CD4-positive, alpha-beta T cell (primary cell): ENCODE measurements around the gene GTF2H4. TPM values are rescaled to one million over a fixed set of nuclear protein-coding genes. Genes with fewer than 3 reads are reported as not detected.

Experiments
- ATAC-seq: fragments of 200-7000 bp; cut with Tn5 transposase; one replicate; pipeline ENCODE4 v1.10.0; 2022; ENCODE audit warnings: mild to moderate bottlenecking; ENCODE audit not compliant: poor library complexity
- CTCF ChIA-PET: fragments of 350-600 bp; sonication (Branson Sonifier 250); formaldehyde crosslinking; loops from one replicate; lab custom pipeline; 2021; ENCODE audit warnings: antibody characterized with exemption, inconsistent platforms; lab: Charles Lee
- POLR2A ChIA-PET: fragments of 350-600 bp; sonication (Branson Sonifier 250); formaldehyde crosslinking; loops from one replicate; lab custom pipeline; 2021; ENCODE audit warnings: antibody characterized with exemption, inconsistent platforms; lab: Charles Lee
- DNase-seq, 14 experiments: peaks; one replicate each; pipeline ENCODE4 v3.0.0-alpha.2; 2013 to 2020; ENCODE audit warnings: mixed read lengths in 2 of 14
- H3K27ac ChIP-seq, 2 donors: one replicate each; pipeline versions ENCODE4 v1.5.1 to v1.7.0; 2013; ENCODE audit warnings: low read length in 2 of 2, low read depth in 1 of 2, mild to moderate bottlenecking in 1 of 2
- H3K27me3 ChIP-seq, 2 experiments: 1 replicate in 1 of 2; 2 replicates in 1 of 2; pipeline versions ENCODE4 v1.6.1 to v1.7.0; 2013; ENCODE audit warnings: low read length in 2 of 2, control low read depth in 1 of 2, mild to moderate bottlenecking in 1 of 2, moderate library complexity in 1 of 2; ENCODE audit not compliant: insufficient read depth in 2 of 2, control insufficient read depth in 1 of 2
- H3K36me3 ChIP-seq: one replicate; pipeline ENCODE4 v1.6.1; 2013; ENCODE audit warnings: low read length, control low read depth; ENCODE audit not compliant: insufficient read depth
- H3K4me1 ChIP-seq: one replicate; pipeline ENCODE4 v1.6.1; 2013; ENCODE audit warnings: low read length, control low read depth; ENCODE audit not compliant: insufficient read depth
- H3K4me3 ChIP-seq: one replicate; pipeline ENCODE4 v1.5.1; 2013; ENCODE audit warnings: mild to moderate bottlenecking, low read length, moderate library complexity
- H3K9me3 ChIP-seq, 2 experiments: 1 replicate in 1 of 2; 2 replicates in 1 of 2; pipeline versions ENCODE4 v1.6.1 to v1.7.0; 2013; ENCODE audit warnings: low read length in 2 of 2, mild to moderate bottlenecking in 2 of 2, control low read depth in 1 of 2, moderate library complexity in 1 of 2; ENCODE audit not compliant: control insufficient read depth in 1 of 2, insufficient read depth in 1 of 2
- H3K27ac Mint-ChIP-seq: one replicate; pipeline ENCODE4 v1.8.0; 2020; ENCODE audit warnings: mixed read lengths
- H3K27me3 Mint-ChIP-seq: one replicate; pipeline ENCODE4 v1.8.0; 2021; ENCODE audit warnings: mixed read lengths
- H3K36me3 Mint-ChIP-seq: one replicate; pipeline ENCODE4 v1.8.0; 2021; ENCODE audit warnings: low read depth, mixed read lengths
- H3K4me1 Mint-ChIP-seq: one replicate; pipeline ENCODE4 v1.8.0; 2021; ENCODE audit warnings: low read depth, mixed read lengths
- H3K4me3 Mint-ChIP-seq: one replicate; pipeline ENCODE4 v1.8.0; 2020; ENCODE audit warnings: mild to moderate bottlenecking, mixed read lengths
- H3K9me3 Mint-ChIP-seq: one replicate; pipeline ENCODE4 v1.8.0; 2020; ENCODE audit warnings: mixed read lengths
- CTCF ChIP-seq: fragments of 200-600 bp; IDR thresholded peaks from one replicate; pipeline ENCODE4 v1.8.0; 2022; ENCODE audit warnings: antibody characterized with exemption, mild to moderate bottlenecking
- intact Hi-C, 2 experiments: fragments of 100-400 bp; cut with DNase I in 1 of 2; cut with micrococcal nuclease in 1 of 2; formaldehyde crosslinking; loops; one replicate each; pipeline versions ENCODE4 v1.15.1 to v1.9.0; 2023 to 2025; cut with DNase I, micrococcal nuclease
- microRNA-seq: library from miRNA; unstranded; fragments of <30 nt; microRNA quantifications from one replicate; pipeline ENCODE4 v1.2.0, GENCODE V29; 2021; ENCODE audit warnings: borderline microRNAs expressed, borderline replicate concordance
- total RNA-seq, 174 experiments: library from RNA in 2 of 174; stranded (reverse) in 2 of 174; gene quantifications; one replicate each; pipeline ENCODE4 v1.2.3 and lab custom pipeline; 2021 to 2026

Gene GTF2H4
- total RNA-seq, 2 experiments from 2014 or later: 7.7 to 10.7 TPM

- peaks cover 32% of the 10 kb centered on the region for H3K27me3 Mint-ChIP-seq
- H3K27ac ChIP-seq: no peak overlapping the region
Observed at GRCh38 chr6:30960907-30961673, 53.1 kb downstream of the GTF2H4 start.

GRCh38 chr6:30962716-30963115, 54.7 kb downstream of the GTF2H4 start:
- no peak overlapping the region for H3K27ac Mint-ChIP-seq
- Histone ChIP-seq H3K4me3 (no peak overlapping the region), H3K4me1 (peaks cover 8% of the 10 kb centered on the region), H3K9me3 (no peaks in the 10 kb centered on the region), H3K27me3 (peaks cover 3 to 4% of the 10 kb centered on the region in 2 experiments), H3K36me3 (no peaks in the 10 kb centered on the region), H3K27ac (no peak overlapping the region)
- H3K4me3 Mint-ChIP-seq: no peak overlapping the region
- DNase-seq: no peak
- no peaks in the 10 kb centered on the region for H3K36me3 Mint-ChIP-seq
- POLR2A ChIA-PET: no interaction called here
- no peak for ATAC-seq
- intact Hi-C loops: no loop called here
- peaks cover 28% of the 10 kb centered on the region for H3K27me3 Mint-ChIP-seq
- H3K9me3 Mint-ChIP-seq: no peaks in the 10 kb centered on the region
- TF ChIP-seq CTCF: no peak
- CTCF ChIA-PET: no interaction called here
- H3K4me1 Mint-ChIP-seq: peaks cover 8% of the 10 kb centered on the region

More at GRCh38 chr6:30960907-30961673, 53.1 kb downstream of the GTF2H4 start:
- Mint-ChIP-seq H3K27ac (no peak overlapping the region), H3K4me3 (no peak overlapping the region), H3K9me3 (no peaks in the 10 kb centered on the region), H3K36me3 (no peaks in the 10 kb centered on the region), H3K4me1 (peaks cover 20% of the 10 kb centered on the region)
- no peaks in the 10 kb centered on the region for H3K9me3 ChIP-seq
- DNase-seq: no peak
- peaks cover 11% of the 10 kb centered on the region for H3K4me1 ChIP-seq
- POLR2A ChIA-PET: no interaction called here
- H3K27me3 ChIP-seq: peaks cover 3 to 4% of the 10 kb centered on the region in 2 experiments
- H3K36me3 ChIP-seq: no peaks in the 10 kb centered on the region
- no peak for TF ChIP-seq CTCF
- CTCF ChIA-PET: no interaction called here
- no peak for ATAC-seq
- intact Hi-C loops: no loop called here
- H3K4me3 ChIP-seq: no peak overlapping the region

GRCh38 chr6:30963641-30964040, 55.6 kb downstream of the GTF2H4 start:
- TF ChIP-seq CTCF: no peak
- H3K27me3 ChIP-seq: peaks cover 3 to 4% of the 10 kb centered on the region in 2 experiments
- H3K36me3 Mint-ChIP-seq: no peaks in the 10 kb centered on the region
- H3K27ac Mint-ChIP-seq: no peak overlapping the region
- H3K4me1 ChIP-seq: peaks cover 8% of the 10 kb centered on the region
- no peaks in the 10 kb centered on the region for H3K9me3 ChIP-seq
- H3K9me3 Mint-ChIP-seq: no peaks in the 10 kb centered on the region
- no peak for DNase-seq
- ATAC-seq: no peak
- peaks cover 25% of the 10 kb centered on the region for H3K27me3 Mint-ChIP-seq
- POLR2A ChIA-PET: no interaction called here
- no peaks in the 10 kb centered on the region for H3K36me3 ChIP-seq
- no peak overlapping the region for H3K4me3 Mint-ChIP-seq
- H3K4me1 Mint-ChIP-seq: peaks cover 8% of the 10 kb centered on the region
- no peak overlapping the region for H3K4me3 ChIP-seq
- intact Hi-C loops: no loop called here
- CTCF ChIA-PET: no interaction called here
- no peak overlapping the region for H3K27ac ChIP-seq

Small RNA genes lying within 50 kb of the gene (microRNA-seq; reads per million reads assigned to microRNA genes)
- not detected for gene MIR4640

Other genes with a start within 250 kb of the GTF2H4 start
- gene DHX16, start 235.2 kb upstream of the GTF2H4 start, total RNA-seq: 10 to 100 TPM; 15.9 to 16.1 TPM
- gene PPP1R18, start 221.6 kb upstream of the GTF2H4 start, total RNA-seq: 10 to 100 TPM; 30.9 to 31.6 TPM
- 1 to 10 TPM; 3.8 to 4.4 TPM for gene NRM, start 217.2 kb upstream of the GTF2H4 start, total RNA-seq
- 10 to 100 TPM; 50.5 to 56.8 TPM for gene MDC1, start 190.9 kb upstream of the GTF2H4 start, total RNA-seq
- gene TUBB, start 187.9 kb upstream of the GTF2H4 start, total RNA-seq: 10 to 100 TPM; 76.0 to 78.4 TPM
- gene FLOT1, start 165.5 kb upstream of the GTF2H4 start, total RNA-seq: 10 to 100 TPM; 31.6 TPM
- 1 to 10 TPM; 5.7 to 5.8 TPM for gene IER3, start 163.7 kb upstream of the GTF2H4 start, total RNA-seq
- 1 to 10 TPM; 6.5 to 6.6 TPM for gene DDR1, start 23.7 kb upstream of the GTF2H4 start, total RNA-seq
- gene VARS2, start 6.0 kb downstream of the GTF2H4 start, total RNA-seq: 10 to 100 TPM; 19.3 to 21.7 TPM
- gene SFTA2, start 24.0 kb downstream of the GTF2H4 start, total RNA-seq: not detected
- not detected for gene MUCL3, start 32.8 kb downstream of the GTF2H4 start, total RNA-seq
- gene MUC21, start 75.5 kb downstream of the GTF2H4 start, total RNA-seq: not detected
- gene MUC22, start 102.3 kb downstream of the GTF2H4 start, total RNA-seq: not detected
- not detected for gene C6orf15, start 204.4 kb downstream of the GTF2H4 start, total RNA-seq
- not detected for gene PSORS1C1, start 206.6 kb downstream of the GTF2H4 start, total RNA-seq
- not detected for gene CDSN, start 212.2 kb downstream of the GTF2H4 start, total RNA-seq
- gene PSORS1C2, start 230.9 kb downstream of the GTF2H4 start, total RNA-seq: not detected
- gene CCHCR1, start 249.6 kb downstream of the GTF2H4 start, total RNA-seq: 10 to 100 TPM; 17.5 to 18.2 TPM